HepG2 (cell line): ENCODE results near the gene TEAD4. TPM values are rescaled to one million over a fixed set of nuclear protein-coding genes. Genes with fewer than 3 reads are reported as not detected.

ENCODE experiments used
- CTCF ChIP-seq: sonication (generic); formaldehyde crosslinking; IDR thresholded peaks from 2 replicates; pipeline ENCODE4 v1.5.0; 2020; ENCODE audit warnings: mild to moderate bottlenecking, missing genetic modification reagents, moderate library complexity
- GMEB1 ChIP-seq: sonication (generic); formaldehyde crosslinking; IDR thresholded peaks from 2 replicates; pipeline ENCODE4 v1.5.1; 2020; ENCODE audit warnings: missing genetic modification reagents, mild to moderate bottlenecking, borderline replicate concordance
- NRL ChIP-seq: sonication (generic); formaldehyde crosslinking; IDR thresholded peaks from 2 replicates; pipeline ENCODE4 v1.5.0; 2020; ENCODE audit warnings: missing genetic modification reagents, mild to moderate bottlenecking, moderate library complexity, borderline replicate concordance
- SP1 ChIP-seq, 2 experiments: fragments of 450-650 bp in 1 of 2; sonication (generic) in 1 of 2; formaldehyde crosslinking in 1 of 2; IDR thresholded peaks; 2 replicates each; pipeline versions ENCODE4 v1.4.0 to v1.6.1; 2016 to 2020; ENCODE audit warnings: missing genetic modification reagents in 1 of 2
- TFDP1 ChIP-seq: IDR thresholded peaks from 2 replicates; pipeline ENCODE4 v1.6.1; 2016; ENCODE audit warnings: missing compliant biosample characterization, missing genetic modification reagents, borderline replicate concordance
- ZBTB26 ChIP-seq: IDR thresholded peaks from 2 replicates; pipeline ENCODE4 v1.6.1; 2016; ENCODE audit warnings: missing compliant biosample characterization, missing genetic modification reagents, borderline replicate concordance
- ZGPAT ChIP-seq: IDR thresholded peaks from 2 replicates; pipeline ENCODE4 v1.6.1; 2016; ENCODE audit warnings: mild to moderate bottlenecking
- ZNF142 ChIP-seq: sonication (generic); formaldehyde crosslinking; IDR thresholded peaks from 2 replicates; pipeline ENCODE4 v1.4.0; 2020; ENCODE audit warnings: missing genetic modification reagents
- ZNF343 ChIP-seq: sonication (generic); formaldehyde crosslinking; IDR thresholded peaks from 2 replicates; pipeline ENCODE4 v1.4.0; 2020; ENCODE audit warnings: mild to moderate bottlenecking, missing genetic modification reagents
- polyA plus RNA-seq, 8 experiments: library from polyadenylated mRNA; depleted of rRNA in 3 of 8; stranded (reverse) in 7 of 8; unstranded in 1 of 8; fragments of >200 nt; fragmentation: Illumina TruSeq in 4 of 8; extraction: Trizol in 4 of 8; gene quantifications; 2 replicates each; pipeline versions ENCODE4 v1.2.1 to v1.2.3, GENCODE V29; 2011 to 2016; ENCODE audit warnings: low read depth in 4 of 8, missing spikeins in 1 of 8, mixed read lengths in 1 of 8; ENCODE audit not compliant: insufficient read depth in 1 of 8
- total RNA-seq, 5 experiments: library from RNA; depleted of rRNA; stranded (reverse); fragments of >200 nt; fragmentation: Illumina TruSeq; extraction: Trizol; gene quantifications; 2 replicates each; pipeline ENCODE4 v1.2.3, GENCODE V29; 2016; ENCODE audit warnings: low read depth in 1 of 5

Gene TEAD4
- total and polyA plus RNA-seq, 2 of the 13 experiments (the other 11 are each of a cell fraction or from before 2014, with no cell fraction given) = 45.0 to 69.4 TPM

- TF ChIP-seq ZNF343 (CRISPR knock-in tag) (no peak), ZBTB26 (CRISPR knock-in tag) (peak; percentile 75), ZGPAT (CRISPR knock-in tag) (peak; percentile 59), ZNF142 (no peak), TFDP1 (CRISPR knock-in tag) (peak; percentile 40; the same call in 1 of the 2 replicates), GMEB1 (CRISPR knock-in tag) (no peak; the same call in 1 of the 2 replicates), SP1 (IDR thresholded peaks at IDR 0.05) (no peak), SP1 (CRISPR knock-in tag; IDR thresholded peaks at IDR 0.05) (0 out of 2 replicates have a peak, but pooled peaks have one; percentile 16), CTCF (CRISPR knock-in tag) (peak; percentile 19; the same call in 1 of the 2 replicates), NRL (CRISPR knock-in tag) (peak; percentile 75)
These were observed 117.8 kb downstream of the TEAD4 start, which contains the start of gene TSPAN9 (continued) for GRCh38 chr12:3076730-3077571.
